HCT116 (cell line): ENCODE data around the gene MPPED1. TPM values are rescaled to one million over a fixed set of nuclear protein-coding genes. Genes with fewer than 3 reads are reported as not detected.

Experiments
- ATAC-seq: fragments of 200-7000 bp; cut with Tn5 transposase; 2 replicates; pipeline ENCODE4 v1.9.1; 2020; ENCODE audit warnings: mild to moderate bottlenecking, moderate library complexity
- BruUV-seq: library from RNA; stranded (reverse); fragments of 400-500 nt; replicated peaks from 2 replicates; lab custom pipeline; 2021; lab: Mats Ljungman, UMichigan
- CTCF ChIA-PET: fragments of 300-600 bp; sonication (Branson Sonifier 250); formaldehyde crosslinking; loops from one replicate; lab custom pipeline; 2021; ENCODE audit warnings: antibody characterized with exemption; lab: Charles Lee
- POLR2A ChIA-PET: fragments of 300-600, 350-600 bp; sonication (Branson Sonifier 250); formaldehyde crosslinking; loops from one replicate; lab custom pipeline; 2021; ENCODE audit warnings: antibody characterized with exemption; lab: Charles Lee
- RAD21 ChIA-PET, 2 experiments: fragments of 300-600 bp; sonication (Branson Sonifier 250); formaldehyde crosslinking; loops; one replicate each; lab custom pipeline; 2023; ENCODE audit warnings: low total read pairs in 2 of 2; ENCODE audit not compliant: uncharacterized antibody in 2 of 2, unreplicated experiment in 2 of 2, low non-redundant PET in 1 of 2; lab: Charles Lee
- DNase-seq: peaks from one replicate; pipeline ENCODE4 v3.0.0-alpha.2; 2010; ENCODE audit warnings: low read depth, low spot score
- H2AFZ ChIP-seq: fragments of 200-600 bp; shearing (Covaris generic), sonication (generic); 2 replicates; pipeline ENCODE4 v1.6.1; 2017; ENCODE audit warnings: low read depth, mixed run types, mixed read lengths, antibody characterized with exemption, low read length; ENCODE audit not compliant: poor library complexity, severe bottlenecking
- H3K27ac ChIP-seq: 2 replicates; pipeline ENCODE4 v1.5.1; 2012; ENCODE audit warnings: low read depth, low read length
- H3K27me3 ChIP-seq: fragments of 200-600 bp; sonication (generic); 2 replicates; pipeline ENCODE4 v1.6.1; 2016; ENCODE audit warnings: mixed run types, low read length, mixed read lengths; ENCODE audit not compliant: insufficient read depth
- H3K36me3 ChIP-seq, 2 experiments: fragments of 200-500 bp in 1 of 2; fragments of 200-600 bp in 1 of 2; sonication (Bioruptor generic) in 1 of 2; sonication (generic) in 1 of 2; 2 replicates each; pipeline versions ENCODE4 v1.5.1 to v1.6.1; 2014 to 2016; ENCODE audit warnings: low read length in 2 of 2, inconsistent platforms in 1 of 2, mixed read lengths in 1 of 2, mixed run types in 1 of 2; ENCODE audit not compliant: insufficient read depth in 2 of 2, control insufficient read depth in 1 of 2
- H3K4me1 ChIP-seq, 2 experiments: fragments of 200-600 bp in 1 of 2; sonication (generic) in 1 of 2; 2 replicates each; pipeline versions ENCODE4 v1.5.1 to v1.6.1; 2012 to 2017; ENCODE audit warnings: low read length in 2 of 2, inconsistent platforms in 1 of 2, mild to moderate bottlenecking in 1 of 2, mixed read lengths in 1 of 2, mixed run types in 1 of 2, moderate library complexity in 1 of 2; ENCODE audit not compliant: insufficient read depth in 2 of 2, control insufficient read depth in 1 of 2
- H3K4me2 ChIP-seq: fragments of 200-600 bp; sonication (generic); 2 replicates; pipeline ENCODE4 v1.6.1; 2017; ENCODE audit warnings: mixed run types, low read length, mixed read lengths
- H3K4me3 ChIP-seq, 2 experiments: fragments of 200-600 bp in 1 of 2; sonication (generic) in 1 of 2; replicated peaks in 1 of 2; 2 replicates each; pipeline ENCODE4 v1.5.1; 2011 to 2016; ENCODE audit warnings: low read length in 2 of 2, control low read depth in 1 of 2, low read depth in 1 of 2, mild to moderate bottlenecking in 1 of 2, mixed read lengths in 1 of 2, mixed run types in 1 of 2
- H3K79me2 ChIP-seq: fragments of 200-600 bp; sonication (generic); 2 replicates; pipeline ENCODE4 v1.6.1; 2017; ENCODE audit warnings: mild to moderate bottlenecking, mixed run types, low read length, moderate library complexity, mixed read lengths; ENCODE audit not compliant: insufficient read depth
- H3K9ac ChIP-seq: fragments of 200-600 bp; sonication (generic); 2 replicates; pipeline ENCODE4 v1.6.1; 2016; ENCODE audit warnings: low read length, mixed read lengths
- H3K9me2 ChIP-seq: fragments of 200-600 bp; sonication (generic), shearing (Covaris generic); 2 replicates; pipeline ENCODE4 v1.6.1; 2017; ENCODE audit warnings: mixed run types, mild to moderate bottlenecking, moderate library complexity; ENCODE audit not compliant: insufficient read depth
- H3K9me3 ChIP-seq, 2 experiments: fragments of 200-500 bp in 1 of 2; fragments of 200-600 bp in 1 of 2; sonication (Bioruptor generic) in 1 of 2; sonication (generic) in 1 of 2; 2 replicates each; pipeline ENCODE4 v1.6.1; 2014 to 2017; ENCODE audit warnings: low read length in 2 of 2, mixed read lengths in 2 of 2, inconsistent platforms in 1 of 2, low read depth in 1 of 2, mild to moderate bottlenecking in 1 of 2, mixed run types in 1 of 2, moderate library complexity in 1 of 2; ENCODE audit not compliant: control insufficient read depth in 1 of 2, insufficient read depth in 1 of 2
- H4K20me1 ChIP-seq: fragments of 200-600 bp; sonication (generic), shearing (Covaris generic); 2 replicates; pipeline ENCODE4 v1.6.1; 2017; ENCODE audit warnings: mixed run types, mild to moderate bottlenecking, moderate library complexity; ENCODE audit not compliant: insufficient read depth
- CEBPB ChIP-seq: IDR thresholded peaks from 2 replicates; pipeline ENCODE4 v1.6.1; 2012; ENCODE audit warnings: low read depth
- EZH2 ChIP-seq: fragments of 200-600 bp; sonication (generic); IDR thresholded peaks from 2 replicates; pipeline ENCODE4 v1.6.1; 2017; ENCODE audit warnings: antibody characterized with exemption, mixed run types
- EZH2phosphoT487 ChIP-seq: fragments of 200-600 bp; IDR thresholded peaks from 2 replicates; pipeline ENCODE4 v1.6.1; 2018; ENCODE audit warnings: antibody characterized with exemption, borderline replicate concordance
- FOSL1 ChIP-seq: IDR thresholded peaks from 2 replicates; pipeline ENCODE4 v1.6.1; 2012; ENCODE audit warnings: low read depth
- JUND ChIP-seq: IDR thresholded peaks from 2 replicates; pipeline ENCODE4 v1.6.1; 2012
- MAX ChIP-seq: IDR thresholded peaks from 2 replicates; pipeline ENCODE4 v1.6.1; 2012
- POLR2A ChIP-seq: IDR thresholded peaks from 2 replicates; pipeline ENCODE4 v1.7.0; 2011; ENCODE audit warnings: borderline replicate concordance; ENCODE audit not compliant: insufficient read depth, insufficient read length; ENCODE audit errors: extremely low read depth
- RAD21 ChIP-seq: IDR thresholded peaks from 2 replicates; pipeline ENCODE4 v1.6.1; 2012; ENCODE audit warnings: low read depth, mild to moderate bottlenecking
- REST ChIP-seq: IDR thresholded peaks from 2 replicates; pipeline ENCODE4 v1.6.1; 2012; ENCODE audit warnings: low read depth
- SIN3A ChIP-seq: IDR thresholded peaks from 2 replicates; pipeline ENCODE4 v1.6.1; 2012; ENCODE audit warnings: low read depth
- SRF ChIP-seq: IDR thresholded peaks from 2 replicates; pipeline ENCODE4 v1.6.1; 2012; ENCODE audit warnings: low read depth
- TCF7L2 ChIP-seq: IDR thresholded peaks from 2 replicates; pipeline ENCODE4 v1.7.0; 2011; ENCODE audit warnings: borderline replicate concordance, inconsistent platforms; ENCODE audit not compliant: insufficient read depth, insufficient read length; ENCODE audit errors: extremely low read depth
- ZBTB33 ChIP-seq: IDR thresholded peaks from 2 replicates; pipeline ENCODE4 v1.6.1; 2011; ENCODE audit warnings: mild to moderate bottlenecking, low read length, moderate library complexity; ENCODE audit not compliant: insufficient replicate concordance; ENCODE audit errors: extremely low read depth
- ZFX ChIP-seq: fragments of 450-650 bp; IDR thresholded peaks from 2 replicates; pipeline ENCODE4 v1.6.1; 2017
- ZNF274 ChIP-seq: fragments of 200-500 bp; sonication (Bioruptor generic); IDR thresholded peaks from 2 replicates; pipeline ENCODE4 v1.6.1; 2014; ENCODE audit warnings: mild to moderate bottlenecking, low read depth, low read length, inconsistent platforms
- intact Hi-C: fragments of 100-400 bp; cut with micrococcal nuclease; formaldehyde crosslinking; loops from 2 replicates; pipeline ENCODE4 v1.10.0; 2022
- total RNA-seq: library from RNA; stranded (reverse); gene quantifications from one replicate; pipeline ENCODE4 v1.2.1, GENCODE V29; 2021; ENCODE audit not compliant: unreplicated experiment

Gene MPPED1
- total RNA-seq, 1 experiment from 2014 or later: not detected

GRCh38 chr22:43555561-43556515, 144.0 kb downstream of the MPPED1 start:
- Histone ChIP-seq H2AFZ (no peak overlapping the region), H4K20me1 (no peaks in the 10 kb centered on the region), H3K4me3 (no peak overlapping the region), H3K4me1 (no peaks in the 10 kb centered on the region), H3K27me3 (peaks cover 15% of the 10 kb centered on the region), H3K9ac (no peak overlapping the region), H3K4me2 (no peak overlapping the region), H3K79me2 (no peaks in the 10 kb centered on the region), H3K9me3 (no peaks in the 10 kb centered on the region), H3K9me2 (no peaks in the 10 kb centered on the region), H3K36me3 (no peaks in the 10 kb centered on the region), H3K27ac (no peak overlapping the region)
- TF ChIP-seq ZBTB33 (no peak), REST (no peak), MAX (no peak), FOSL1 (no peak), JUND (no peak), RAD21 (no peak), ZFX (no peak), EZH2phosphoT487 (no peak), ZNF274 (no peak), TCF7L2 (no peak), EZH2 (no peak), SIN3A (no peak), POLR2A (no peak), SRF (no peak), CEBPB (no peak)
- ATAC-seq (no peak), DNase-seq (no peak)
- intact Hi-C loops: no loop called here
- RAD21 ChIA-PET: no interaction called here
- BruUV-seq: no TSS peak
- POLR2A ChIA-PET: no interaction called here
- CTCF ChIA-PET: no interaction called here
